Measurements from ENCODE around the gene HRG. TPM values are rescaled to one million over a fixed set of nuclear protein-coding genes. Genes with fewer than 3 reads are reported as not detected.

Gene HRG
- total RNA-seq, 1 donor from 2014 or later = not detected

- DNase-seq (ENCODE audit: low read depth) = no peak
- H3K4me3 ChIP-seq (ENCODE audit: low read depth, low read length) = no peak overlapping the region
- TF ChIP-seq CTCF (conservative IDR thresholded peaks at IDR 0.05; ENCODE audit: low read depth, low read length) = no peak
These were observed 45.4 kb upstream of the HRG start for GRCh38 chr3:186620213-186621092.

- DNase-seq (ENCODE audit: low read depth) = no peak
- H3K4me3 ChIP-seq (ENCODE audit: low read depth, low read length) = no peak overlapping the region
- no peak for TF ChIP-seq CTCF (conservative IDR thresholded peaks at IDR 0.05; ENCODE audit: low read depth, low read length)
These were observed 43.7 kb upstream of the HRG start for GRCh38 chr3:186621894-186622650.

DNA sequence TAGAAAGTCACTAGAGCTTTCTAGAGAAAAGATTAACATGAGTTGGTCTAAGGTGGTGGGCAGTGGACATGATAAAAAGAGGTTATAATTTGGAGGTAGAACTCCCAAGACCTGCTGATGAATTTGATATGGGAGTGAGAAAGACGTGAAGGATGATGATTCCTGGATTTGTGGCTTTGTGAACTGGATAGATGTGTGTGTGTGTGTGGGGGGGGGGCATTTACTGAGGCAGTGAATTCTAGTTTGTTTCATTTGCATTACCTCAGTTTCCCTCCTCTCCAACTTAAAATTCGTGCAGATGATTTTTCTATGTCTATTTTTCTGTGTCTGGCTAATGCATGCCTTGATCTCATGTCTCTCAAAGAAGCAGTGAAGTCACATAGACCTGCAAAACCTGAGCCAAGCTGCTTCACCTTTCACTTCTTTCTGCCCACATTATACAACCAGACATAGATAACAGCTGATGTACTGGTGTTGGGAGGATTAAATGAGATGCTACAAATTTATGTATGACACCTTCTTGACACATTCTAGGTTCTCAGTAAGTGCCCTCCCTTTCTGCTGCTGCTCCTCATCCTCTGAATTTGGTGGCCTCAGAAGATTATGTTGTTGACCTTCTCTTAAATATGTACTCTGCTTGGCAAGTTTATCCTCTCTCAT, 43.0 kb upstream of the HRG start:
- no peak for DNase-seq (ENCODE audit: low read depth)
- no peak overlapping the region for H3K4me3 ChIP-seq (ENCODE audit: low read depth, low read length)
- TF ChIP-seq CTCF (conservative IDR thresholded peaks at IDR 0.05; ENCODE audit: low read depth, low read length) = no peak

- no peak for DNase-seq (ENCODE audit: low read depth)
- no peak for TF ChIP-seq CTCF (conservative IDR thresholded peaks at IDR 0.05; ENCODE audit: low read depth, low read length)
- no peak overlapping the region for H3K4me3 ChIP-seq (ENCODE audit: low read depth, low read length)
These were observed 41.2 kb upstream of the HRG start for GRCh38 chr3:186624598-186624997.

GRCh38 chr3:186625600-186626042, 40.2 kb upstream of the HRG start:
- no peak for TF ChIP-seq CTCF (conservative IDR thresholded peaks at IDR 0.05; ENCODE audit: low read depth, low read length)
- no peak for DNase-seq (ENCODE audit: low read depth)
- H3K4me3 ChIP-seq (ENCODE audit: low read depth, low read length) = no peak overlapping the region

- no peak overlapping the region for H3K4me3 ChIP-seq (ENCODE audit: low read depth, low read length)
- DNase-seq (ENCODE audit: low read depth) = no peak
- no peak for TF ChIP-seq CTCF (conservative IDR thresholded peaks at IDR 0.05; ENCODE audit: low read depth, low read length)
These were observed 39.5 kb upstream of the HRG start for GRCh38 chr3:186626254-186626847.

Measured in epithelial cell of proximal tubule (primary cell).